Endothelial cell (in vitro differentiated cells): ENCODE measurements around the gene FLNA. TPM values are rescaled to one million over a fixed set of nuclear protein-coding genes. Genes with fewer than 3 reads are reported as not detected.
A peak's percentile ranks its signal among the peaks of the same experiment; 100 is the strongest.

ENCODE experiments used
- DNase-seq: peaks from one replicate; pipeline ENCODE4 v3.0.0; 2021; ENCODE audit warnings: low spot score
- H3K27ac Mint-ChIP-seq: one replicate; pipeline ENCODE4 v1.8.0; 2021; ENCODE audit warnings: mixed read lengths, inconsistent platforms; ENCODE audit not compliant: unreplicated experiment
- H3K27me3 Mint-ChIP-seq: one replicate; pipeline ENCODE4 v1.8.0; 2021; ENCODE audit warnings: mild to moderate bottlenecking, moderate library complexity, mixed read lengths, inconsistent platforms; ENCODE audit not compliant: unreplicated experiment
- H3K36me3 Mint-ChIP-seq: one replicate; pipeline ENCODE4 v1.8.0; 2021; ENCODE audit warnings: mild to moderate bottlenecking, low read depth, mixed read lengths, inconsistent platforms; ENCODE audit not compliant: unreplicated experiment
- H3K4me1 Mint-ChIP-seq: one replicate; pipeline ENCODE4 v1.8.0; 2021; ENCODE audit warnings: mild to moderate bottlenecking, mixed read lengths, inconsistent platforms; ENCODE audit not compliant: unreplicated experiment
- H3K4me3 Mint-ChIP-seq: one replicate; pipeline ENCODE4 v1.8.0; 2021; ENCODE audit warnings: mild to moderate bottlenecking, mixed read lengths, inconsistent platforms; ENCODE audit not compliant: unreplicated experiment
- H3K9me3 Mint-ChIP-seq: one replicate; pipeline ENCODE4 v1.8.0; 2021; ENCODE audit warnings: mixed read lengths, inconsistent platforms; ENCODE audit not compliant: unreplicated experiment
- total RNA-seq: library from RNA; stranded (reverse); fragmentation: NEBNext Ultra II Directional; extraction: Animal tissue kit (Norgen Biotek cat#: 25700); gene quantifications from one replicate; pipeline ENCODE4 v1.2.1, GENCODE V29; 2021; ENCODE audit not compliant: unreplicated experiment
- TF ChIP-seq, protein P1 (sequence below): fragments of 200-600 bp; sonication (generic); IDR thresholded peaks from one replicate; pipeline ENCODE4 v1.5.0; 2021; ENCODE audit warnings: antibody characterized with exemption; ENCODE audit not compliant: unreplicated experiment

The FLNA gene
- total RNA-seq, 1 donor from 2014 or later = 1,022 TPM

GRCh38 chrX:154378059-154378798 is 3.8 kb upstream of the FLNA start:
- TF ChIP-seq, protein P1, sequence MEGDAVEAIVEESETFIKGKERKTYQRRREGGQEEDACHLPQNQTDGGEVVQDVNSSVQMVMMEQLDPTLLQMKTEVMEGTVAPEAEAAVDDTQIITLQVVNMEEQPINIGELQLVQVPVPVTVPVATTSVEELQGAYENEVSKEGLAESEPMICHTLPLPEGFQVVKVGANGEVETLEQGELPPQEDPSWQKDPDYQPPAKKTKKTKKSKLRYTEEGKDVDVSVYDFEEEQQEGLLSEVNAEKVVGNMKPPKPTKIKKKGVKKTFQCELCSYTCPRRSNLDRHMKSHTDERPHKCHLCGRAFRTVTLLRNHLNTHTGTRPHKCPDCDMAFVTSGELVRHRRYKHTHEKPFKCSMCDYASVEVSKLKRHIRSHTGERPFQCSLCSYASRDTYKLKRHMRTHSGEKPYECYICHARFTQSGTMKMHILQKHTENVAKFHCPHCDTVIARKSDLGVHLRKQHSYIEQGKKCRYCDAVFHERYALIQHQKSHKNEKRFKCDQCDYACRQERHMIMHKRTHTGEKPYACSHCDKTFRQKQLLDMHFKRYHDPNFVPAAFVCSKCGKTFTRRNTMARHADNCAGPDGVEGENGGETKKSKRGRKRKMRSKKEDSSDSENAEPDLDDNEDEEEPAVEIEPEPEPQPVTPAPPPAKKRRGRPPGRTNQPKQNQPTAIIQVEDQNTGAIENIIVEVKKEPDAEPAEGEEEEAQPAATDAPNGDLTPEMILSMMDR = no peak
- H3K9me3 Mint-ChIP-seq = no peaks in the 10 kb centered on the region

GRCh38 chrX:154376774-154377173 is 2.3 kb upstream of the FLNA start:
- H3K4me1 Mint-ChIP-seq = peaks cover 8% of the 10 kb centered on the region
- H3K9me3 Mint-ChIP-seq = no peaks in the 10 kb centered on the region
- H3K4me3 Mint-ChIP-seq = peak overlapping the region; percentile 21
- no peak overlapping the region for H3K27ac Mint-ChIP-seq
- TF ChIP-seq, protein P1 = no peak
- H3K27me3 Mint-ChIP-seq = peaks cover 2% of the 10 kb centered on the region
- no peaks in the 10 kb centered on the region for H3K36me3 Mint-ChIP-seq
- no peak for DNase-seq

More at GRCh38 chrX:154378059-154378798, 3.8 kb upstream of the FLNA start:
- H3K27me3 Mint-ChIP-seq = peaks cover 2% of the 10 kb centered on the region
- no peaks in the 10 kb centered on the region for H3K36me3 Mint-ChIP-seq
- H3K4me3 Mint-ChIP-seq = no peak overlapping the region
- DNase-seq = peak; percentile 16
- H3K4me1 Mint-ChIP-seq = peaks cover 8% of the 10 kb centered on the region
- H3K27ac Mint-ChIP-seq = no peak overlapping the region

GRCh38 chrX:154375156-154375504 is 696 bp upstream of the FLNA start:
- no peaks in the 10 kb centered on the region for H3K36me3 Mint-ChIP-seq
- no peak overlapping the region for H3K4me3 Mint-ChIP-seq
- H3K4me1 Mint-ChIP-seq = peaks cover 2% of the 10 kb centered on the region
- no peak for DNase-seq
- TF ChIP-seq, protein P1 = no peak
- no peak overlapping the region for H3K27ac Mint-ChIP-seq
- peaks cover 2% of the 10 kb centered on the region for H3K27me3 Mint-ChIP-seq
- H3K9me3 Mint-ChIP-seq = no peaks in the 10 kb centered on the region

DNA sequence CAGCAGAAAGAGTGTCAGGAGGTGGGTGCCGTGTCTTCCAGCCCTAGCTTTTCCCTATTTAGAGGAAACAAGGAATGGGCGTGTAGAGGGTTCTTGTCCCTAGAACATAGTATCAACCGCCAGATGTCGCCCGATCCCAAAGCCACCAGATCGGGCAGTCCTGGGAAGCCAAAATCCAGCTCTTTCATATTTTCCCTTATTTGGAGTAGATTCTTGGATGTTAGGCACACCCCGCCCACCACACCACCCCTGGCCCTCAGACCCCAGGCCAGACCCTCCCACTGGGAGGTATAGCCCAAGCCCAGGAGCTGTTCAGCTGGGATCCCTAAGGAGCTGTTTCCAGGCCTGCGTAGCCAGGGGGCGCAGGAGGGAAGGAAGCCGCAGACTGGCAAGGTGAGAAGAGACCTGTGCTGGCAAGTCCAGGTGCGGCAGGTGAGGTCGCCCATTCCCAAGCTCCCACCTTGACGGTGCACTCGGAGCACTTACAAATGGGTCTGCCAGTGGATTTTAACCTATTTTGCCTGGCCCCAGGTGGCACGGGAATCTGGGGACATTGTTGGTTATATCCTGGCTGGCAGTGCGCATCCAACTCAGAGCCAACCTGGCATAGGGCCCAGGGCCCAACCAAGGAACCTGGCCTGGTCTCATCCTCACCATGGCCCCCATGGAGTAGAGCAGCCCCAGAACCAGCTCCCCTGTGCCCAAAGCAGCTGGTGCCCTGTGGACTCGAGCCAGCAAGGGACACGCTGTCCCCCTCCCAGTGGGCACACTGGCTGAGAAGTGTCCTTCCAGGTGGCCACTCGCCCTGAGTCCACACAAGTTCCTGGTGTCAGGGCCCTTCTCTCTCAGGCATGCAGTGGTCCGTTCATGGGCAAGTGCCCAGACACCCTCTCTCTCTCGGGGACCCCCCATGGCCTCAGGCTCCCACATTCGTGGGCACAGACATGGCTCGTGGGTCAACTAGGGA is 811 bp downstream of the FLNA start:
- H3K27ac Mint-ChIP-seq = no peak overlapping the region
- peak overlapping the region; percentile 21 for H3K4me3 Mint-ChIP-seq
- H3K36me3 Mint-ChIP-seq = no peaks in the 10 kb centered on the region
- no peaks in the 10 kb centered on the region for H3K4me1 Mint-ChIP-seq
- no peaks in the 10 kb centered on the region for H3K9me3 Mint-ChIP-seq
- TF ChIP-seq, protein P1 = no peak
- DNase-seq = peak; percentile 61
- H3K27me3 Mint-ChIP-seq = peaks cover 2% of the 10 kb centered on the region
